CD14-positive monocyte (primary cell): ENCODE data around the gene PLEKHM2. TPM values are rescaled to one million over a fixed set of nuclear protein-coding genes. Genes with fewer than 3 reads are reported as not detected.

ENCODE experiments used
- DNase-seq, 3 donors: peaks; one replicate each; pipeline ENCODE4 v3.0.0-alpha.2; 2011 to 2022
- H2AFZ ChIP-seq: 2 replicates; pipeline ENCODE4 v1.6.0; 2012; ENCODE audit warnings: mild to moderate bottlenecking, low read depth, low read length, inconsistent platforms; ENCODE audit not compliant: insufficient read depth, poor library complexity, severe bottlenecking
- H3K27ac ChIP-seq, 2 donors: 1 replicate in 1 of 2; 2 replicates in 1 of 2; pipeline ENCODE4 v1.5.1; 2012 to 2013; ENCODE audit warnings: low read length in 2 of 2, control low read depth in 1 of 2, inconsistent platforms in 1 of 2, low read depth in 1 of 2, mild to moderate bottlenecking in 1 of 2
- H3K27me3 ChIP-seq, 2 donors: one replicate each; pipeline versions ENCODE4 v1.6.0 to v1.6.1; 2011 to 2013; ENCODE audit warnings: low read length in 2 of 2; ENCODE audit not compliant: control insufficient read depth in 2 of 2, insufficient read depth in 2 of 2
- H3K36me3 ChIP-seq, 2 donors: replicated peaks in 1 of 2; 1 replicate in 1 of 2; 2 replicates in 1 of 2; pipeline versions ENCODE4 v1.5.1 to v1.6.1; 2012 to 2013; ENCODE audit warnings: low read length in 2 of 2, control low read depth in 1 of 2, inconsistent platforms in 1 of 2, mild to moderate bottlenecking in 1 of 2; ENCODE audit not compliant: insufficient read depth in 2 of 2, control insufficient read depth in 1 of 2
- H3K4me1 ChIP-seq, 2 donors: 1 replicate in 1 of 2; 2 replicates in 1 of 2; pipeline versions ENCODE4 v1.5.1 to v1.6.1; 2012 to 2013; ENCODE audit warnings: low read length in 2 of 2, control low read depth in 1 of 2, inconsistent platforms in 1 of 2, mild to moderate bottlenecking in 1 of 2, moderate library complexity in 1 of 2; ENCODE audit not compliant: insufficient read depth in 2 of 2, control insufficient read depth in 1 of 2
- H3K4me2 ChIP-seq: replicated peaks from 2 replicates; pipeline ENCODE3; 2012; ENCODE audit warnings: low read length, moderate library complexity, mild to moderate bottlenecking; ENCODE audit not compliant: poor library complexity, severe bottlenecking; ENCODE audit errors: extremely low read depth
- H3K4me3 ChIP-seq, 3 experiments: fragments of 200-600 bp in 1 of 3; sonication (generic) in 1 of 3; replicated peaks in 1 of 3; 1 replicate in 2 of 3; 2 replicates in 1 of 3; pipeline ENCODE4 v1.5.1; 2011 to 2013; ENCODE audit warnings: low read length in 3 of 3, mild to moderate bottlenecking in 3 of 3, control low read depth in 2 of 3, low read depth in 2 of 3, inconsistent platforms in 1 of 3, moderate library complexity in 1 of 3
- H3K79me2 ChIP-seq: 2 replicates; pipeline ENCODE4 v1.6.0; 2012; ENCODE audit warnings: mild to moderate bottlenecking, control low read depth, inconsistent platforms, low read length, moderate library complexity; ENCODE audit not compliant: insufficient read depth
- H3K9ac ChIP-seq: 2 replicates; pipeline ENCODE4 v1.6.0; 2017; ENCODE audit warnings: low read length, mild to moderate bottlenecking; ENCODE audit not compliant: insufficient read depth, poor library complexity, severe bottlenecking
- H3K9me3 ChIP-seq, 2 donors: replicated peaks in 1 of 2; 1 replicate in 1 of 2; 2 replicates in 1 of 2; pipeline versions ENCODE4 v1.5.1 to v1.6.1; 2012 to 2013; ENCODE audit warnings: low read length in 2 of 2, control low read depth in 1 of 2; ENCODE audit not compliant: control insufficient read depth in 1 of 2, insufficient read depth in 1 of 2
- H4K20me1 ChIP-seq: 2 replicates; pipeline ENCODE4 v1.6.0; 2012; ENCODE audit warnings: mild to moderate bottlenecking, low read length, control low read depth, moderate library complexity; ENCODE audit not compliant: insufficient read depth
- H3K27ac Mint-ChIP-seq, 7 donors: one replicate each; pipeline ENCODE4 v1.8.0; 2020; ENCODE audit warnings: mild to moderate bottlenecking in 7 of 7, mixed read lengths in 7 of 7, moderate library complexity in 6 of 7, inconsistent platforms in 2 of 7
- H3K27me3 Mint-ChIP-seq, 3 donors: one replicate each; pipeline ENCODE4 v1.8.0; 2021 to 2022; ENCODE audit warnings: low read depth in 3 of 3, mild to moderate bottlenecking in 3 of 3, mixed read lengths in 3 of 3, moderate library complexity in 3 of 3, inconsistent platforms in 1 of 3
- H3K36me3 Mint-ChIP-seq, 2 donors: one replicate each; pipeline ENCODE4 v1.8.0; 2020; ENCODE audit warnings: mixed read lengths in 2 of 2, inconsistent platforms in 1 of 2, mild to moderate bottlenecking in 1 of 2
- H3K4me1 Mint-ChIP-seq: one replicate; pipeline ENCODE4 v1.8.0; 2020; ENCODE audit warnings: mild to moderate bottlenecking, mixed read lengths
- H3K4me3 Mint-ChIP-seq, 2 donors: one replicate each; pipeline ENCODE4 v1.8.0; 2020; ENCODE audit warnings: mild to moderate bottlenecking in 2 of 2, mixed read lengths in 2 of 2, moderate library complexity in 1 of 2
- H3K9me3 Mint-ChIP-seq, 7 donors: one replicate each; pipeline ENCODE4 v1.8.0; 2020 to 2022; ENCODE audit warnings: mixed read lengths in 7 of 7, mild to moderate bottlenecking in 6 of 7, moderate library complexity in 6 of 7, inconsistent platforms in 2 of 7
- WGBS: methylation state at CpG from one replicate; pipeline ENCODE4 v1.1.5; 2013; ENCODE audit warnings: missing lambda C conversion rate; ENCODE audit not compliant: insufficient coverage; 5-methylcytosine and 5-hydroxymethylcytosine counted together
- intact Hi-C, 2 donors: fragments of 100-400 bp; cut with micrococcal nuclease; formaldehyde crosslinking; loops; one replicate each; pipeline versions ENCODE4 v1.15.0 to v1.15.1; 2023
- polyA plus RNA-seq, 3 donors: library from polyadenylated mRNA; depleted of rRNA in 1 of 3; unstranded in 2 of 3; stranded (reverse) in 1 of 3; fragments of 300-500 nt in 2 of 3; fragments of >200 nt in 1 of 3; fragmentation: Illumina TruSeq in 2 of 3; gene quantifications; 1 replicate in 2 of 3; 2 replicates in 1 of 3; pipeline ENCODE4 v1.2.3, GENCODE V29; 2012 to 2021
- TF ChIP-seq, protein P1 (sequence below): fragments of 200-600 bp; IDR thresholded peaks from one replicate; pipeline ENCODE4 v1.8.0; 2022; ENCODE audit warnings: antibody characterized with exemption, mild to moderate bottlenecking

The PLEKHM2 gene
- polyA plus RNA-seq, 3 donors: 4.0 to 79.3 (median 5.8) TPM

DNA sequence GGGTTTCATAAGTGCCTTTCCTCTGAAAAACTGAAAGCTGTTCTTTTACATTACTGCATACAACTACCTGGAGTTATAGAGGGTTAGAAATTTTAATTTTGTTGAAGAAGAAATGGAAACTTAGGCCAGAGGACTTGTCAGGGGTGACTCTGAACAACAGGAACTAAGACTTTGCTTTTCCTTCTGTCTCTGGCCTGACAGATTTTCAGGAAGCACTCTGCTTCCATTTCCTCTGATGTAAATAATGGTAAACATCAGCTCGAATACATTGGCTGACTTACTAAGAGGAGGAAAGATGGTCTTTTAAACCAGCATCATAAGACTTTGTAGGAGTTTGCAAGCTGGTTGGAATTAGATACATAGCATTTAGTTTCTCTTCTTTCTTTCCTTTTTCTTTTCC is 27.1 kb upstream of the PLEKHM2 start:
- H3K4me2 ChIP-seq: no peak overlapping the region
- H3K9ac ChIP-seq: no peak overlapping the region
- Mint-ChIP-seq H3K36me3 (peaks cover 71 to 87% of the 10 kb centered on the region in 2 donors), H3K27me3 (no peaks in the 10 kb centered on the region), H3K27ac (peak overlapping the region in 2 of 7 donors; percentile 34 to 57), H3K4me1 (peaks cover 3% of the 10 kb centered on the region), H3K4me3 (no peak overlapping the region), H3K9me3 (peaks cover 0 to 3% (median 0%) of the 10 kb centered on the region in 7 donors)
- H3K36me3 ChIP-seq: peaks cover 71 to 85% of the 10 kb centered on the region in 2 donors
- no peak overlapping the region for H3K4me3 ChIP-seq
- H3K27ac ChIP-seq: peak overlapping the region in 1 of 2 donors; percentile 49
- H3K9me3 ChIP-seq: no peaks in the 10 kb centered on the region
- DNase-seq: no peak
- intact Hi-C loops: loop anchor here in 1 of 2 donors (5.0 kb wide), 1 partner anchor 35 kb away; no protein-coding TSS in a partner anchor
- no peaks in the 10 kb centered on the region for H3K79me2 ChIP-seq
- H3K4me1 ChIP-seq: no peaks in the 10 kb centered on the region
- H4K20me1 ChIP-seq: no peaks in the 10 kb centered on the region
- WGBS: no CpG with 5 or more reads among the region's 1 CpG
- no peak overlapping the region for H2AFZ ChIP-seq
- no peaks in the 10 kb centered on the region for H3K27me3 ChIP-seq
- TF ChIP-seq, protein P1, sequence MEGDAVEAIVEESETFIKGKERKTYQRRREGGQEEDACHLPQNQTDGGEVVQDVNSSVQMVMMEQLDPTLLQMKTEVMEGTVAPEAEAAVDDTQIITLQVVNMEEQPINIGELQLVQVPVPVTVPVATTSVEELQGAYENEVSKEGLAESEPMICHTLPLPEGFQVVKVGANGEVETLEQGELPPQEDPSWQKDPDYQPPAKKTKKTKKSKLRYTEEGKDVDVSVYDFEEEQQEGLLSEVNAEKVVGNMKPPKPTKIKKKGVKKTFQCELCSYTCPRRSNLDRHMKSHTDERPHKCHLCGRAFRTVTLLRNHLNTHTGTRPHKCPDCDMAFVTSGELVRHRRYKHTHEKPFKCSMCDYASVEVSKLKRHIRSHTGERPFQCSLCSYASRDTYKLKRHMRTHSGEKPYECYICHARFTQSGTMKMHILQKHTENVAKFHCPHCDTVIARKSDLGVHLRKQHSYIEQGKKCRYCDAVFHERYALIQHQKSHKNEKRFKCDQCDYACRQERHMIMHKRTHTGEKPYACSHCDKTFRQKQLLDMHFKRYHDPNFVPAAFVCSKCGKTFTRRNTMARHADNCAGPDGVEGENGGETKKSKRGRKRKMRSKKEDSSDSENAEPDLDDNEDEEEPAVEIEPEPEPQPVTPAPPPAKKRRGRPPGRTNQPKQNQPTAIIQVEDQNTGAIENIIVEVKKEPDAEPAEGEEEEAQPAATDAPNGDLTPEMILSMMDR: no peak

DNA sequence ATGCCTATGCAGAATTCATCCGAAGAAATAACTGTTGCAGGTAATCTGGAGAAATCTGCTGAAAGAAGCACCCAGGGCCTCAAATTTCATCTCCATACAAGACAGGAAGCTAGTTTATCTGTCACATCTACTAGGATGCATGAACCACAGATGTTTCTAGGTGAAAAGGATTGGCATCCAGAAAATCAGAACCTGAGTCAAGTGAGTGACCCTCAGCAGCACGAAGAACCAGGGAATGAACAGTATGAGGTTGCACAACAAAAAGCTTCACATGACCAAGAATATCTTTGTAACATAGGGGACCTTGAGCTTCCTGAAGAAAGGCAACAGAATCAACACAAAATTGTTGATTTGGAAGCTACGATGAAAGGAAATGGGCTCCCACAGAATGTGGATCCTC is 24.0 kb upstream of the PLEKHM2 start:
- intact Hi-C loops: no loop called here
- no peak overlapping the region for H2AFZ ChIP-seq
- Mint-ChIP-seq H3K27me3 (no peaks in the 10 kb centered on the region), H3K27ac (no peak overlapping the region), H3K36me3 (peaks cover 65 to 79% of the 10 kb centered on the region in 2 donors), H3K4me1 (peaks cover 3% of the 10 kb centered on the region), H3K9me3 (peaks cover 0 to 3% (median 0%) of the 10 kb centered on the region in 7 donors), H3K4me3 (no peak overlapping the region)
- no peak overlapping the region for H3K4me2 ChIP-seq
- H3K79me2 ChIP-seq: no peaks in the 10 kb centered on the region
- H4K20me1 ChIP-seq: no peaks in the 10 kb centered on the region
- H3K4me3 ChIP-seq: no peak overlapping the region
- DNase-seq: no peak
- 100% methylated on average over 1 of the region's 3 CpGs for WGBS
- TF ChIP-seq, protein P1: no peak
- peaks cover 58 to 90% of the 10 kb centered on the region in 2 donors for H3K36me3 ChIP-seq
- no peak overlapping the region for H3K9ac ChIP-seq
- no peaks in the 10 kb centered on the region for H3K9me3 ChIP-seq
- H3K27me3 ChIP-seq: no peaks in the 10 kb centered on the region
- H3K4me1 ChIP-seq: no peaks in the 10 kb centered on the region
- H3K27ac ChIP-seq: no peak overlapping the region
